ENCODE data around the gene SORCS2. TPM values are rescaled to one million over a fixed set of nuclear protein-coding genes. Genes with fewer than 3 reads are reported as not detected.

Gene SORCS2
- total and polyA plus RNA-seq, 4 donors, result 2.2 to 7.7 (median 2.5) TPM

DNA sequence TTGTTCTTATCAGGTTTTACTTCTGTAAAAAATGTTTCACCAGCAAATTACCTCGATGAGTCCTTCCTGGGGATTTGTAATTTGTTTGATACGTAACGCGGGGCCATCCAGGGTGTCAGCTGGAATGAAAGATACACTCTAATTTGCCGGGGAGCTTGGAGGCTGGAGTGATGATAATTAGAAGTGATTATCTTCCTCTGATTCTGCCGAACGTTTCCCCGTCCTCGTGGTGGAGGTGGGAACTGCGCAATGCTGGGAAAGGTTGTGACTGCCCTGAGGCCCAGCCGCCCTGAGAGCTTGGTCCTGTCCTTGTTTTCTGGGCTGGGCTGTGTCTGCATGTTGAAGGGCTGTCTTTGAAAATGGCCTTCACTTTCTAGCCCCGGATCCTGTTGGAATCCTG, 48.0 kb downstream of the SORCS2 start:
- H3K9ac ChIP-seq (ENCODE audit: insufficient read depth in 1 of 2, low read length in 2 of 2), result no peak overlapping the region

GRCh38 chr4:7241597-7242125, 49.3 kb downstream of the SORCS2 start:
- WGBS, 2 donors, result 86 to 89% methylated on average over 18 of the region's 18 CpGs
- Histone ChIP-seq H3K27ac (ENCODE audit: low read depth in 1 of 2, low read length in 1 of 2) (no peak overlapping the region), H3K4me3 (no peak overlapping the region), H3K9me3 (ENCODE audit: control insufficient read depth in 4 of 4, insufficient read depth in 3 of 4, low read length in 3 of 4) (peaks cover 0 to 8% (median 0%) of the 10 kb centered on the region in 4 donors), H3K36me3 (ENCODE audit: control insufficient read depth in 4 of 4, insufficient read depth in 4 of 4, low read length in 4 of 4) (no peaks in the 10 kb centered on the region), H3K27me3 (ENCODE audit: control insufficient read depth in 3 of 3, insufficient read depth in 3 of 3, low read length in 2 of 3) (no peaks in the 10 kb centered on the region), H3K4me1 (ENCODE audit: control insufficient read depth in 5 of 5, insufficient read depth in 5 of 5, low read length in 5 of 5) (peaks cover 0 to 21% (median 7%) of the 10 kb centered on the region in 5 donors), H3K9ac (ENCODE audit: insufficient read depth in 1 of 2, low read length in 2 of 2) (no peak overlapping the region)
- TF ChIP-seq, protein P1, sequence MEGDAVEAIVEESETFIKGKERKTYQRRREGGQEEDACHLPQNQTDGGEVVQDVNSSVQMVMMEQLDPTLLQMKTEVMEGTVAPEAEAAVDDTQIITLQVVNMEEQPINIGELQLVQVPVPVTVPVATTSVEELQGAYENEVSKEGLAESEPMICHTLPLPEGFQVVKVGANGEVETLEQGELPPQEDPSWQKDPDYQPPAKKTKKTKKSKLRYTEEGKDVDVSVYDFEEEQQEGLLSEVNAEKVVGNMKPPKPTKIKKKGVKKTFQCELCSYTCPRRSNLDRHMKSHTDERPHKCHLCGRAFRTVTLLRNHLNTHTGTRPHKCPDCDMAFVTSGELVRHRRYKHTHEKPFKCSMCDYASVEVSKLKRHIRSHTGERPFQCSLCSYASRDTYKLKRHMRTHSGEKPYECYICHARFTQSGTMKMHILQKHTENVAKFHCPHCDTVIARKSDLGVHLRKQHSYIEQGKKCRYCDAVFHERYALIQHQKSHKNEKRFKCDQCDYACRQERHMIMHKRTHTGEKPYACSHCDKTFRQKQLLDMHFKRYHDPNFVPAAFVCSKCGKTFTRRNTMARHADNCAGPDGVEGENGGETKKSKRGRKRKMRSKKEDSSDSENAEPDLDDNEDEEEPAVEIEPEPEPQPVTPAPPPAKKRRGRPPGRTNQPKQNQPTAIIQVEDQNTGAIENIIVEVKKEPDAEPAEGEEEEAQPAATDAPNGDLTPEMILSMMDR (IDR thresholded peaks at IDR 0.05; ENCODE audit: control extremely low read depth, extremely low read depth), result no peak
- DNase-seq, result no peak
- no peak for ATAC-seq (ENCODE audit: insufficient read depth, low FRiP score)

More for the DNA sequence above, 48.0 kb downstream of the SORCS2 start:
- 70% methylated on average over 12 of the region's 12 CpGs for WGBS, 2 donors
- H3K36me3 ChIP-seq (ENCODE audit: control insufficient read depth in 4 of 4, insufficient read depth in 4 of 4, low read length in 4 of 4), result no peaks in the 10 kb centered on the region
- peaks cover 0 to 22% (median 7%) of the 10 kb centered on the region in 5 donors for H3K4me1 ChIP-seq (ENCODE audit: control insufficient read depth in 5 of 5, insufficient read depth in 5 of 5, low read length in 5 of 5)
- no peak overlapping the region for H3K4me3 ChIP-seq
- H3K27me3 ChIP-seq (ENCODE audit: control insufficient read depth in 3 of 3, insufficient read depth in 3 of 3, low read length in 2 of 3), result no peaks in the 10 kb centered on the region
- TF ChIP-seq, protein P1 (IDR thresholded peaks at IDR 0.05; ENCODE audit: control extremely low read depth, extremely low read depth), result no peak
- DNase-seq, result no peak
- peaks cover 0 to 8% (median 0%) of the 10 kb centered on the region in 4 donors for H3K9me3 ChIP-seq (ENCODE audit: control insufficient read depth in 4 of 4, insufficient read depth in 3 of 4, low read length in 3 of 4)
- ATAC-seq (ENCODE audit: insufficient read depth, low FRiP score), result no peak
- H3K27ac ChIP-seq (ENCODE audit: low read depth in 1 of 2, low read length in 1 of 2), result no peak overlapping the region

DNA sequence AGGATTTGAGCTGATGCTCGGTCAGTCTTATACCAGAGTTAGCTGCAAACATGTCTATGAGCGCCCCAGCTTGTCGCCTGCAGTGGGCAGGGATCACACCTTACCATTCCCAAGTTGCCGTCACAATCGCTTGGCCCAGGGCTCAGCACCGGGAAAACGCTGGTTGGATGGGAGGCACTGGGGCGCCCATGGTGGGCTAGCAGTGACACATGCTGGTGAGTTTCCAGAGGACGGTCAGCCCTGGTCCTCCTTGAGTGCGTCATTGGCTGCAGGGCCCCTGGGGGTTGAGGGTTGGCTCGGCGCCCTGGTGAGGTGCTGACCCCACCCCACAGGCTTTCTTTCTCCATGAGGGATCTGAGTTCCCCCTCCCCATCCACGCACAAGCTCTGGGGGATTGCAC, 50.4 kb downstream of the SORCS2 start:
- no peak overlapping the region for H3K27ac ChIP-seq (ENCODE audit: low read depth in 1 of 2, low read length in 1 of 2)
- ATAC-seq (ENCODE audit: insufficient read depth, low FRiP score) (no peak), DNase-seq (no peak)
- H3K4me1 ChIP-seq (ENCODE audit: control insufficient read depth in 5 of 5, insufficient read depth in 5 of 5, low read length in 5 of 5), result peaks cover 0 to 11% (median 4%) of the 10 kb centered on the region in 5 donors
- H3K9me3 ChIP-seq (ENCODE audit: control insufficient read depth in 4 of 4, insufficient read depth in 3 of 4, low read length in 3 of 4), result peaks cover 0 to 8% (median 0%) of the 10 kb centered on the region in 4 donors
- H3K9ac ChIP-seq (ENCODE audit: insufficient read depth in 1 of 2, low read length in 2 of 2), result no peak overlapping the region
- no peaks in the 10 kb centered on the region for H3K36me3 ChIP-seq (ENCODE audit: control insufficient read depth in 4 of 4, insufficient read depth in 4 of 4, low read length in 4 of 4)
- no peak overlapping the region for H3K4me3 ChIP-seq
- H3K27me3 ChIP-seq (ENCODE audit: control insufficient read depth in 3 of 3, insufficient read depth in 3 of 3, low read length in 2 of 3), result no peaks in the 10 kb centered on the region
- TF ChIP-seq, protein P1 (IDR thresholded peaks at IDR 0.05; ENCODE audit: control extremely low read depth, extremely low read depth), result no peak
- 74 to 80% methylated on average over 13 of the region's 13 CpGs for WGBS, 2 donors
